22Rv1 (cell line): ENCODE results near the gene UMPS.

Experiments used
- H3K27ac ChIP-seq: fragments of 450-650 bp; 2 replicates; pipeline ENCODE4 v1.5.1; 2017
- ZFX ChIP-seq: fragments of 450-650 bp; IDR thresholded peaks from 2 replicates; pipeline ENCODE4 v1.6.1; 2017; ENCODE audit warnings: antibody characterized with exemption, borderline replicate concordance
- TF ChIP-seq, protein P1 (sequence below): fragments of 450-650 bp; IDR thresholded peaks from 2 replicates; pipeline ENCODE4 v1.5.1; 2017; ENCODE audit warnings: mild to moderate bottlenecking

UMPS gene

GRCh38 chr3:124775877-124776276, 45.6 kb downstream of the UMPS start:
- H3K27ac ChIP-seq = no peak overlapping the region
- TF ChIP-seq ZFX = no peak
- TF ChIP-seq, protein P1, sequence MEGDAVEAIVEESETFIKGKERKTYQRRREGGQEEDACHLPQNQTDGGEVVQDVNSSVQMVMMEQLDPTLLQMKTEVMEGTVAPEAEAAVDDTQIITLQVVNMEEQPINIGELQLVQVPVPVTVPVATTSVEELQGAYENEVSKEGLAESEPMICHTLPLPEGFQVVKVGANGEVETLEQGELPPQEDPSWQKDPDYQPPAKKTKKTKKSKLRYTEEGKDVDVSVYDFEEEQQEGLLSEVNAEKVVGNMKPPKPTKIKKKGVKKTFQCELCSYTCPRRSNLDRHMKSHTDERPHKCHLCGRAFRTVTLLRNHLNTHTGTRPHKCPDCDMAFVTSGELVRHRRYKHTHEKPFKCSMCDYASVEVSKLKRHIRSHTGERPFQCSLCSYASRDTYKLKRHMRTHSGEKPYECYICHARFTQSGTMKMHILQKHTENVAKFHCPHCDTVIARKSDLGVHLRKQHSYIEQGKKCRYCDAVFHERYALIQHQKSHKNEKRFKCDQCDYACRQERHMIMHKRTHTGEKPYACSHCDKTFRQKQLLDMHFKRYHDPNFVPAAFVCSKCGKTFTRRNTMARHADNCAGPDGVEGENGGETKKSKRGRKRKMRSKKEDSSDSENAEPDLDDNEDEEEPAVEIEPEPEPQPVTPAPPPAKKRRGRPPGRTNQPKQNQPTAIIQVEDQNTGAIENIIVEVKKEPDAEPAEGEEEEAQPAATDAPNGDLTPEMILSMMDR = no peak

DNA sequence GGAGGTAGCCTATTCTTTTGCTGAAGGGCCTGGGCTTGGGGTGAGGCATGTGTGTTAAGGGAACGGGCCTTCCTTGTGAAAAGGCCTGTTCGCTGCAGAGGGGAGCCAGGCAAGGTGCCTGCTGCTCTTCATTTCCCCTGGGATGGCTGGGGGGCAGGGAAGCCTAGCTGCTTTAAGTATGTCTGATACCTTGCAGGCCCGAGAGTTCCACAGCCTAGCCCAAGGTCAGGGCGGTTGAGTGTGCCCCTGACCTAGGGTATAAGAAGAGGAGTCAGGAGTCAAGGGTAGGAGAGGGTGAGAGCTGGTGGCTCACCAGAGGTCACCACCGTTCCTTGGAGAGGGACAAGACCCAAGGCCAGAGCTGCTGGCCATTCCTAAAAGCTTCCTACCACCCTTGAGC, 46.6 kb downstream of the UMPS start:
- no peak overlapping the region for H3K27ac ChIP-seq
- TF ChIP-seq, protein P1 = no peak
- no peak for TF ChIP-seq ZFX

DNA sequence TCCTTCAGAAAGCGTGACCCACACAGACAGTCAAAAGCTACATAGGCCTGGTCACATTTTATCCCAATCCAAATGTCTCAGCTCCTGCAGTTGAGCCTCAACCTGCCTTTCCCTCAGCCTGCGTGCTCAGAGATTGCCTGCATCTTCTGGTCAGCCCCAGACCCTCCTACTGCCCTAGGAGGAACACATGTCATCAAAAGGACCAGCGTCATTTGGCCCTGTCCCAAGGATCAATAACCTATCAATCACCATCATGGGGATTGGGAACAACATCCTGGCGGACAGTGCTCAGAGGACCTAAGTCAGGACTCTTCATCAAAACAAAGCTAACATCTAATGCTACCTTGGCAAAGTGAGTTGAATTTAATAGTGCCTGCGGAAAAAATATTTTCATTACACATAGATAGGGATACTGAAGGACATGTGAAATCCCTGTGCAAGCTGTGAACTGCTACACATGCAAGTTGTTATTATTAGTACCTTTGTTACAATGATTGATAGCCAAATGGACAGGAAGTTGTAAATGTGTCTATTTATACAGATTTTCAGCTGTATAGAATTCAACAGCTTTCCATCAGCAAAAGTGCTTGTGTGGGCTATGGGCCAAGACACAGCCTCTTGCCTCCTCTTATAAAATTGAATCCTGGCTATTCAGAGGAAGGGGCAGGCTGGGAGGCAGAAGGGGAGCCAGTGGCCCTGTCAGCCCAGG, 47.7 kb downstream of the UMPS start:
- TF ChIP-seq, protein P1 = no peak
- no peak for TF ChIP-seq ZFX
- H3K27ac ChIP-seq = no peak overlapping the region

DNA sequence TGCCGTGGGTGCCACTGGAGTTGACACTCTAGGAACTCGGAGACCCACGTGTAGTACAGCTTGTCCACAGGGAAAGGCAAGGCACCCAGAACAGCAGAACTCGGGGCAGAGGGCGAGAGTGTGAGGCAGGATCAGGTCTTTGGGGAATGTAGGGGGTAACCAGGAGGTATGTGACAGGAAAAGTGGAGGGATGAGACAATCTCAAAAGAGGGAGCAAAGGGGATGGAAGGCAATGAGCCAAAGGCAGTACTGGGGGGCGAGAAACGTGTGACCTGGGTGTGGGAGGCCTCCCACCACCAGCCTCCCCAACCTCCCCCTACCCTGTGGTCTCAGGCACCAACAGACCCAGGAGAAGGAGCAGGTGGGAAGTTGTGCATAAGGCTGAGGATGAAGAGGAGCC, 48.9 kb downstream of the UMPS start:
- H3K27ac ChIP-seq = no peak overlapping the region
- TF ChIP-seq, protein P1 = no peak
- no peak for TF ChIP-seq ZFX

- H3K27ac ChIP-seq = no peak overlapping the region
- TF ChIP-seq, protein P1 = no peak
- no peak for TF ChIP-seq ZFX
Measured at GRCh38 chr3:124779751-124780191, 49.5 kb downstream of the UMPS start.

DNA sequence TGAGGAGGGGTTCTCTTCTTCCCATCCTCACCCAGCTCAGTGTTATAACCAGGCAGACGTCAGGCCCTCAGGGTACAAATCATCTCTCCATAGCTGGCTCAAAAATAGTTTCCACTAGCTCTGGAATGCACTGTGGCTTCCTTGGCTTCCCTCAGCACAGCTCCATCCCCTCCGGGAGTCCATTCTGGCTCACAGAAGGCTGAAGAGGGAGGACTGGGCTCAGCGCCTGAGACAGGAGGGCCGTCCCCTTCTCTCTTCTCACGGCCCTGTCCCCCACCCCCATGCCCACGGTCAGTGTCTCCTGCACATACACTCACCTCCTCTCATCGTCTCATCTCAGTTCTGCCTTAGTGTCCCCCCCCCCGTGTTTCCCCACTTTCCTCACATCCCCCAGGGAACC, 50.1 kb downstream of the UMPS start:
- TF ChIP-seq ZFX = no peak
- TF ChIP-seq, protein P1 = no peak
- no peak overlapping the region for H3K27ac ChIP-seq

DNA sequence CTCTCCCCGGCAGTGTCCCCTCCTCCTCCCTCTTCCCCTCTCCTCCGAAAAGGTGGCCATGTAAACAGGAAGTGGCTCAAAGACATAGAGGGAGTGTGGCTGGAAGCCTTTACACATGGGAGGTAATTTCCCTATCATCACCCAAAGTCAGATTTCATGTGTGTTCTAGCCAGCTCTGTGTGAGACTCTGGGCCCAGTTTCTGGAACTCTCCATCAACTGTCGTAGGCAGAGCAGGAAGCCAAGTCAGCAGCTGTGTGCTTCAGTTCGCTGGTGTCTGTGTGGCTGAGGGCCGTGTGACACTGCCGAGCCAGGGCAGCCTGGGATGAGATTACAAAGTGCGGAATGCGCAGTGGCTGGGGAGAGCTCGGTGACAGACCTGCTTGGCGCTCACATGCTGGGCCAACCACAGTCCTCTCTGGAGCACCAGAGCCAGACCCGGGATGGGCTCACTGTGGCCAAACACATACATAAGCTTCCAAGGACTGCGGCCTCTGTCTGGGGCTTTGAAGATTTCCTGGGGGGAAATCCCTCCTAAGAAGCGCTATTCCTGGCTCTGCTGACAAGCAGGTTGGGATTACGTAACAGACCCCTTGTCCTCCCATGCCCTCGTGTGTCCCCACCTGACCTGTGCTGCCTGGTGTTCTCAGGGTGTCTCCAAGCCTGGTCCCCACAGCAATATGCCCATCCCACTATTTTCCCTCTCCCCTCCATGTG, 50.7 kb downstream of the UMPS start:
- TF ChIP-seq, protein P1 = no peak
- no peak for TF ChIP-seq ZFX
- H3K27ac ChIP-seq = no peak overlapping the region
